CD8-positive, alpha-beta memory T cell (primary cell): ENCODE measurements around the gene HNRNPH1. TPM values are rescaled to one million over a fixed set of nuclear protein-coding genes. Genes with fewer than 3 reads are reported as not detected.
"Not testable (repeated sequence)": the region's sequence is repeated elsewhere in the genome, so short reads cannot be mapped to it uniquely, and the experiment has no call there.

ENCODE experiments used
- CTCF ChIA-PET: fragments of 350-600 bp; sonication (Branson Sonifier 250); formaldehyde crosslinking; loops from one replicate; lab custom pipeline; 2021; ENCODE audit warnings: antibody characterized with exemption; lab: Charles Lee
- POLR2A ChIA-PET: fragments of 350-600 bp; sonication (Branson Sonifier 250); formaldehyde crosslinking; loops from one replicate; lab custom pipeline; 2021; ENCODE audit warnings: antibody characterized with exemption; lab: Charles Lee
- DNase-seq, 5 donors: peaks; one replicate each; pipeline versions ENCODE4 v3.0.0 to v3.0.0-alpha.2; 2020 to 2022; ENCODE audit warnings: mixed read lengths in 1 of 5
- H3K27ac ChIP-seq: one replicate; pipeline ENCODE4 v1.7.0; 2013; ENCODE audit warnings: low read depth, mild to moderate bottlenecking, low read length, moderate library complexity
- H3K27me3 ChIP-seq: 2 replicates; pipeline ENCODE4 v1.7.0; 2013; ENCODE audit warnings: low read length, mild to moderate bottlenecking; ENCODE audit not compliant: insufficient read depth, poor library complexity, severe bottlenecking
- H3K36me3 ChIP-seq: 2 replicates; pipeline ENCODE4 v1.7.0; 2013; ENCODE audit warnings: mild to moderate bottlenecking, low read length, moderate library complexity; ENCODE audit not compliant: insufficient read depth
- H3K4me1 ChIP-seq: 2 replicates; pipeline ENCODE4 v1.7.0; 2013; ENCODE audit warnings: mild to moderate bottlenecking, low read length, moderate library complexity; ENCODE audit not compliant: insufficient read depth
- H3K4me3 ChIP-seq: 2 replicates; pipeline ENCODE4 v1.7.0; 2013; ENCODE audit warnings: mild to moderate bottlenecking, low read length
- H3K9me3 ChIP-seq: 2 replicates; pipeline ENCODE4 v1.7.0; 2013; ENCODE audit warnings: mild to moderate bottlenecking, low read length
- H3K27ac Mint-ChIP-seq, 8 donors: one replicate each; pipeline ENCODE4 v1.8.0; 2020 to 2021; ENCODE audit warnings: mixed read lengths in 8 of 8, mild to moderate bottlenecking in 6 of 8, inconsistent platforms in 3 of 8, moderate library complexity in 3 of 8
- H3K27me3 Mint-ChIP-seq, 2 donors: one replicate each; pipeline ENCODE4 v1.8.0; 2020 to 2021; ENCODE audit warnings: mixed read lengths in 2 of 2, mild to moderate bottlenecking in 1 of 2, moderate library complexity in 1 of 2
- H3K36me3 Mint-ChIP-seq, 3 donors: one replicate each; pipeline ENCODE4 v1.8.0; 2020 to 2021; ENCODE audit warnings: mixed read lengths in 3 of 3, inconsistent platforms in 1 of 3, mild to moderate bottlenecking in 1 of 3
- H3K4me1 Mint-ChIP-seq, 3 donors: one replicate each; pipeline ENCODE4 v1.8.0; 2020 to 2021; ENCODE audit warnings: mixed read lengths in 3 of 3, inconsistent platforms in 1 of 3, mild to moderate bottlenecking in 1 of 3
- H3K4me3 Mint-ChIP-seq, 7 donors: one replicate each; pipeline ENCODE4 v1.8.0; 2020 to 2021; ENCODE audit warnings: mixed read lengths in 7 of 7, mild to moderate bottlenecking in 6 of 7, moderate library complexity in 4 of 7, inconsistent platforms in 2 of 7
- H3K9me3 Mint-ChIP-seq, 5 donors: one replicate each; pipeline ENCODE4 v1.8.0; 2020 to 2022; ENCODE audit warnings: mixed read lengths in 5 of 5, mild to moderate bottlenecking in 3 of 5, moderate library complexity in 2 of 5, inconsistent platforms in 1 of 5
- polyA plus RNA-seq: library from polyadenylated mRNA; unstranded; fragments of 300-500 nt; fragmentation: Illumina TruSeq; gene quantifications from one replicate; pipeline ENCODE4 v1.2.3, GENCODE V29; 2021
- total RNA-seq, 2 experiments: library from RNA; stranded (reverse); gene quantifications; one replicate each; pipeline ENCODE4 v1.2.3, GENCODE V29; 2021

The HNRNPH1 gene
- 100 to 1,000 TPM; 929 to 961 TPM for total RNA-seq
- polyA plus RNA-seq = 103 TPM

GRCh38 chr5:179623003-179623905 is at the start of gene HNRNPH1:
Gene HNRNPH1 (minus strand): TSS chr5:179623671. CDS start chr5:179623133, 538 bp downstream.
- ChIA-PET CTCF (interaction anchor here (0.7 to 4.3 kb wide), 14 partner anchors 9 to 1041 kb away, joined by 3 to 27 read pairs (median 3); partner anchors contain the start of gene RUFY1), POLR2A (interaction anchor here (0.5 to 5.3 kb wide), 30 partner anchors 9 to 1419 kb away, joined by 3 to 51 read pairs (median 4); partner anchors contain the start of genes HNRNPAB, LTC4S, MAML1 and RUFY1)
- Histone ChIP-seq H3K9me3 (no peaks in the 10 kb centered on the region), H3K27ac (peak within 1 kb of the TSS; percentile 97), H3K4me3 (peak within 1 kb of the TSS; percentile 73), H3K36me3 (peaks cover 33% of the 10 kb centered on the region), H3K4me1 (peaks cover 50% of the 10 kb centered on the region), H3K27me3 (no peaks in the 10 kb centered on the region)
- Mint-ChIP-seq H3K27ac (peak within 1 kb of the TSS; percentile 95 to 100 (median 99)), H3K27me3 (peaks cover 0 to 14% of the 10 kb centered on the region in 2 donors), H3K36me3 (peaks cover 26 to 55% (median 32%) of the 10 kb centered on the region in 3 donors), H3K9me3 (peaks cover 0 to 4% (median 0%) of the 10 kb centered on the region in 5 donors), H3K4me1 (peaks cover 50 to 57% (median 51%) of the 10 kb centered on the region in 3 donors), H3K4me3 (peak within 1 kb of the TSS; percentile 90 to 99 (median 97))
- DNase-seq = peak; percentile 97 to 100 (median 99)

GRCh38 chr5:179668391-179668790 is 44.9 kb upstream of the HNRNPH1 start:
- CTCF ChIA-PET = interaction anchor here (1.4 to 1.6 kb wide), 3 partner anchors 9 to 11 kb away, joined by 4 to 5 read pairs (median 4); no protein-coding TSS in a partner anchor
- Histone ChIP-seq H3K4me3 (no peak overlapping the region), H3K27me3 (no peaks in the 10 kb centered on the region), H3K9me3 (no peaks in the 10 kb centered on the region), H3K4me1 (no peaks in the 10 kb centered on the region), H3K36me3 (no peaks in the 10 kb centered on the region), H3K27ac (no peak overlapping the region)
- DNase-seq = peak; percentile 30 to 62 (median 37)
- Mint-ChIP-seq H3K4me1 (peaks cover 0 to 1% (median 0%) of the 10 kb centered on the region in 3 donors), H3K9me3 (no peaks in the 10 kb centered on the region), H3K4me3 (no peak overlapping the region), H3K36me3 (peaks cover 0 to 1% (median 0%) of the 10 kb centered on the region in 3 donors), H3K27ac (no peak overlapping the region), H3K27me3 (no peaks in the 10 kb centered on the region)
- POLR2A ChIA-PET = no interaction called here

DNA sequence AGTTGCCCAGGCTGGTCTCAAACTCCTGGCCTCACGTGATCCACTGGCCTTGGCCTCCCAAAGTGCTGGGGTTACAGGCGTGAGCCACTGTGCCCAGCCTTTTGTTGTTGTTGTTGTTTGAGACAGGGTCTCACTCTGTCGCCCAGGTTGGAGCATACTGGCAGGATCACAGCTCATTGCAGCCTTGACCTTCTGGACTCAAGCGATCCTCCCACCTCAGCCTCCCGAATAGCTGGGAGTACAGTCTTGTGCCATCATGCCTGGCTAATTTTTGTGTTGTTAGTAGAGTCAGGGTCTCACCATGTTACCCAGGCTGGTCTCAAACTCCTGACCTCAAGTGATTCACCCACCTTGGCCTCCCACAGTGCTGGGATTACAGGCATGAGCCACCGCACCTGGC is 38.2 kb upstream of the HNRNPH1 start:
- POLR2A ChIA-PET = interaction anchor here (0.7 kb wide), 1 partner anchor 15 kb away, joined by 3 read pairs; no protein-coding TSS in a partner anchor
- H3K36me3 ChIP-seq, H3K36me3 Mint-ChIP-seq, H3K9me3 ChIP-seq, H3K4me3 ChIP-seq, H3K27ac ChIP-seq, H3K9me3 Mint-ChIP-seq, DNase-seq, H3K4me1 Mint-ChIP-seq, H3K27ac Mint-ChIP-seq, H3K27me3 ChIP-seq, H3K4me3 Mint-ChIP-seq, CTCF ChIA-PET, H3K4me1 ChIP-seq, H3K27me3 Mint-ChIP-seq: not testable (repeated sequence)

GRCh38 chr5:179658179-179658856 is 34.8 kb upstream of the HNRNPH1 start:
- H3K27me3 Mint-ChIP-seq, POLR2A ChIA-PET, H3K4me1 Mint-ChIP-seq, H3K4me1 ChIP-seq, H3K27me3 ChIP-seq, H3K9me3 ChIP-seq, H3K9me3 Mint-ChIP-seq, H3K36me3 Mint-ChIP-seq, H3K4me3 ChIP-seq, H3K36me3 ChIP-seq: not testable (repeated sequence)
- peak overlapping the region in 2 of 8 donors; percentile 17 to 58 for H3K27ac Mint-ChIP-seq
- peak overlapping the region; percentile 9 to 80 (median 73) for H3K4me3 Mint-ChIP-seq
- CTCF ChIA-PET = interaction anchor here (1.5 kb wide), 1 partner anchor 10 kb away, joined by 4 read pairs; no protein-coding TSS in a partner anchor
- H3K27ac ChIP-seq = peak overlapping the region; percentile 9
- DNase-seq = peak in 1 of 5 donors; percentile 20

- POLR2A ChIA-PET, H3K27me3 Mint-ChIP-seq, H3K27ac Mint-ChIP-seq, H3K36me3 Mint-ChIP-seq, H3K4me1 Mint-ChIP-seq, H3K4me1 ChIP-seq, H3K27me3 ChIP-seq, H3K36me3 ChIP-seq, H3K27ac ChIP-seq, H3K9me3 ChIP-seq, H3K9me3 Mint-ChIP-seq, H3K4me3 ChIP-seq, CTCF ChIA-PET: not testable (repeated sequence)
- H3K4me3 Mint-ChIP-seq = peak overlapping the region in 3 of 7 donors; percentile 60 to 80 (median 70)
- DNase-seq = peak in 2 of 5 donors; percentile 23 to 48
Observed at GRCh38 chr5:179657302-179658178, 34.1 kb upstream of the HNRNPH1 start.

DNA sequence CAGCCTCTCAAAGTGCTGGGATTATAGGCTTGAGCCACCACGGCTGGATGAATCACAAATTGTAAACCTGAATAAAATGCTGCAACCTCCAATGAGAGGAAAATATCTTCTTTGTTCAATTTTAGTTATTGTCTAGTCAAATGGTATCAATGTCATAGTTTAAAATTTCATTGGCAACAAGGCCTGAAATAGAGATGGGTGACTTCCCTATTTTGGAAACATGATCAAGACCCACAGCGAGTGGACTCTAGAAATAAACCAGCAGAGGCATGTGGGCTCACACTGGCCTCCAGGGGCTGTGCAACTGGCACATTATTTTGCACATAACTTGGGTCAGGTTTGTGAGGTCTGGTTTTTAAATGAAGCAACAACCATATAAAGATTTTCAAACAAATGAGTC is 29.7 kb upstream of the HNRNPH1 start:
- H3K9me3 ChIP-seq, H3K4me1 Mint-ChIP-seq, H3K27ac Mint-ChIP-seq, CTCF ChIA-PET, H3K27me3 Mint-ChIP-seq, DNase-seq, H3K36me3 Mint-ChIP-seq, H3K4me1 ChIP-seq, H3K4me3 ChIP-seq, H3K27ac ChIP-seq, H3K9me3 Mint-ChIP-seq, H3K27me3 ChIP-seq, H3K36me3 ChIP-seq, H3K4me3 Mint-ChIP-seq, POLR2A ChIA-PET: not testable (repeated sequence)

DNA sequence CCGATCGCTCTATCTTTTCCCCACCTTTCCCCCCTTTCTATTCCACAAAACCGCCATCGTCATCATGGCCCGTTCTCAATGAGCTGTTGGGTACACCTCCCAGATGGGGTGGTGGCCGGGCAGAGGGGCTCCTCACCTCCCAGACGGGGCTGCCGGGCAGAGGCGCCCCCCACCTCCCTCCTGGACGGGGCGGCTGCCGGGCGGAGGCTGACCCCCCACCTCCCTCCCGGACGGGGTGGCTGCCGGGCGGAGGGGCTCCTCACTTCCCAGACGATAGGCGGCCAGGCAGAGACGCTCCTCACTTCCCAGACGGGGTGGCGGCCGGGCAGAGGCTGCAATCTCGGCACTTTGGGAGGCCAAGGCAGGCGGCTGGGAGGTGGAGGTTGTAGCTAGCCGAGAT is 26.8 kb upstream of the HNRNPH1 start:
- H3K4me3 ChIP-seq, H3K27me3 ChIP-seq, H3K27ac Mint-ChIP-seq, H3K9me3 ChIP-seq, DNase-seq, H3K27me3 Mint-ChIP-seq, H3K9me3 Mint-ChIP-seq, POLR2A ChIA-PET, CTCF ChIA-PET, H3K36me3 Mint-ChIP-seq, H3K36me3 ChIP-seq, H3K4me1 ChIP-seq, H3K27ac ChIP-seq, H3K4me3 Mint-ChIP-seq, H3K4me1 Mint-ChIP-seq: not testable (repeated sequence)
